WTC11 (cell line): ENCODE results near the gene GPR162. TPM values are rescaled to one million over a fixed set of nuclear protein-coding genes. Genes with fewer than 3 reads are reported as not detected.

Experiments used
- ATAC-seq: fragments of 200-7000 bp; cut with Tn5 transposase; 2 replicates; pipeline ENCODE4 v1.10.0; 2021; ENCODE audit warnings: mild to moderate bottlenecking, moderate library complexity
- CTCF ChIA-PET: fragments of 300-600 bp; sonication (Branson Sonifier 250); formaldehyde crosslinking; loops from one replicate; lab custom pipeline; 2021; ENCODE audit warnings: antibody characterized with exemption; lab: Charles Lee
- POLR2A ChIA-PET: fragments of 350-600 bp; sonication (Branson Sonifier 250); formaldehyde crosslinking; loops from one replicate; lab custom pipeline; 2021; ENCODE audit warnings: antibody characterized with exemption; lab: Charles Lee
- DNase-seq: peaks from one replicate; pipeline ENCODE4 v3.0.0; 2021; ENCODE audit warnings: low spot score
- H3K27ac Mint-ChIP-seq: 2 replicates; pipeline ENCODE4 v1.8.0; 2021; ENCODE audit warnings: mixed read lengths
- H3K27me3 Mint-ChIP-seq: 2 replicates; pipeline ENCODE4 v1.8.0; 2021; ENCODE audit warnings: low read depth, mild to moderate bottlenecking, moderate library complexity, mixed read lengths
- H3K36me3 Mint-ChIP-seq: 2 replicates; pipeline ENCODE4 v1.8.0; 2021; ENCODE audit warnings: mixed read lengths
- H3K4me1 Mint-ChIP-seq: 2 replicates; pipeline ENCODE4 v1.8.0; 2022; ENCODE audit warnings: mixed read lengths
- H3K4me3 Mint-ChIP-seq: 2 replicates; pipeline ENCODE4 v1.8.0; 2021; ENCODE audit warnings: mild to moderate bottlenecking, moderate library complexity, mixed read lengths
- H3K9me3 Mint-ChIP-seq: 2 replicates; pipeline ENCODE4 v1.8.0; 2021; ENCODE audit warnings: mixed read lengths
- AFF4 ChIP-seq: sonication (generic); formaldehyde crosslinking; IDR thresholded peaks from 2 replicates; pipeline ENCODE4 v1.8.1; 2023; ENCODE audit warnings: mild to moderate bottlenecking, missing genetic modification reagents, borderline replicate concordance
- ATF6 ChIP-seq: sonication (generic); formaldehyde crosslinking; IDR thresholded peaks from 2 replicates; pipeline ENCODE4 v1.8.1; 2023; ENCODE audit warnings: mild to moderate bottlenecking, missing genetic modification reagents
- CTCF ChIP-seq: fragments of 200-600 bp; IDR thresholded peaks from 2 replicates; pipeline ENCODE4 v1.8.0; 2022; ENCODE audit warnings: antibody characterized with exemption
- GTF2I ChIP-seq: fragments of 250-450 bp; sonication (Bioruptor Pico); conservative IDR thresholded peaks from 2 replicates; pipeline ENCODE4 v1.4.0; 2021; ENCODE audit warnings: mild to moderate bottlenecking
- NR3C1 ChIP-seq: sonication (generic); formaldehyde crosslinking; conservative IDR thresholded peaks from 2 replicates; pipeline ENCODE4 v1.8.1; 2023; ENCODE audit warnings: low read depth, mild to moderate bottlenecking, missing genetic modification reagents
- OVOL2 ChIP-seq: fragments of 250-450 bp; sonication (Bioruptor Pico); IDR thresholded peaks from 2 replicates; pipeline ENCODE4 v1.9.0; 2021; ENCODE audit warnings: mild to moderate bottlenecking, borderline replicate concordance
- RELA ChIP-seq: sonication (generic); formaldehyde crosslinking; IDR thresholded peaks from 2 replicates; pipeline ENCODE4 v1.8.1; 2022; ENCODE audit warnings: missing genetic modification reagents, mild to moderate bottlenecking, borderline replicate concordance
- SMAD4 ChIP-seq: sonication (generic); formaldehyde crosslinking; IDR thresholded peaks from 2 replicates; pipeline ENCODE4 v1.8.0; 2022; ENCODE audit warnings: mild to moderate bottlenecking, missing genetic modification reagents
- ZNF121 ChIP-seq: sonication (generic); formaldehyde crosslinking; IDR thresholded peaks from 2 replicates; pipeline ENCODE4 v1.8.0; 2023; ENCODE audit warnings: missing genetic modification reagents
- ZNF232 ChIP-seq: sonication (generic); formaldehyde crosslinking; IDR thresholded peaks from 2 replicates; pipeline ENCODE4 v1.8.0; 2022; ENCODE audit warnings: mild to moderate bottlenecking, missing genetic modification reagents
- ZNF263 ChIP-seq: sonication (generic); formaldehyde crosslinking; IDR thresholded peaks from 2 replicates; pipeline ENCODE4 v1.8.1; 2022; ENCODE audit warnings: low read depth, mild to moderate bottlenecking, moderate library complexity, missing genetic modification reagents
- ZNF317 ChIP-seq: sonication (generic); formaldehyde crosslinking; IDR thresholded peaks from 2 replicates; pipeline ENCODE4 v1.8.1; 2023; ENCODE audit warnings: low read depth, mild to moderate bottlenecking, moderate library complexity, missing genetic modification reagents, borderline replicate concordance
- ZNF425 ChIP-seq: fragments of 250-450 bp; sonication (Bioruptor Pico); conservative IDR thresholded peaks from 2 replicates; pipeline ENCODE4 v1.9.0; 2021; ENCODE audit warnings: mild to moderate bottlenecking
- total RNA-seq: library from RNA; stranded (reverse); gene quantifications from 3 replicates; pipeline ENCODE4 v1.2.3, GENCODE V29; 2021
- TF ChIP-seq, protein P1 (sequence below): fragments of 250-450 bp; sonication (Bioruptor Pico); IDR thresholded peaks from 2 replicates; pipeline ENCODE4 v1.9.0; 2021; ENCODE audit warnings: moderate library complexity, mild to moderate bottlenecking, inconsistent platforms, borderline replicate concordance
- TF ChIP-seq, protein P2 (sequence below): sonication (generic); formaldehyde crosslinking; IDR thresholded peaks from 2 replicates; pipeline ENCODE4 v1.8.1; 2023; ENCODE audit warnings: mild to moderate bottlenecking, missing genetic modification reagents, moderate library complexity
- TF ChIP-seq, protein P3 (sequence below): sonication (generic); formaldehyde crosslinking; conservative IDR thresholded peaks from 2 replicates; pipeline ENCODE4 v1.8.1; 2023; ENCODE audit warnings: mild to moderate bottlenecking, low read depth, missing genetic modification reagents, moderate library complexity

Gene GPR162
- total RNA-seq, 1 experiment from 2014 or later, result 7.3 TPM

- DNase-seq (no peak), ATAC-seq (no peak)
- Mint-ChIP-seq H3K4me3 (peak overlapping the region; percentile 78), H3K9me3 (no peaks in the 10 kb centered on the region), H3K36me3 (peaks cover 5% of the 10 kb centered on the region; the same call in 1 of the 2 replicates), H3K27ac (no peak overlapping the region), H3K27me3 (peaks cover 61% of the 10 kb centered on the region), H3K4me1 (peaks cover 78% of the 10 kb centered on the region)
- TF ChIP-seq OVOL2 (CRISPR knock-in tag) (no peak), ZNF263 (peak; percentile 68)
- CTCF ChIA-PET, result interaction anchor here (0.6 to 6.4 kb wide), 10 partner anchors 12 to 202 kb away, joined by 3 to 112 read pairs (median 8); partner anchors contain the start of genes MLF2, PTMS and SPSB2
- POLR2A ChIA-PET, result interaction anchor here (0.7 to 2.6 kb wide), 5 partner anchors 54 to 98 kb away, joined by 3 to 14 read pairs (median 8); partner anchors contain the start of genes COPS7A and PTMS
Observed at GRCh38 chr12:6822426-6823135, 960 bp downstream of the GPR162 start.

DNA sequence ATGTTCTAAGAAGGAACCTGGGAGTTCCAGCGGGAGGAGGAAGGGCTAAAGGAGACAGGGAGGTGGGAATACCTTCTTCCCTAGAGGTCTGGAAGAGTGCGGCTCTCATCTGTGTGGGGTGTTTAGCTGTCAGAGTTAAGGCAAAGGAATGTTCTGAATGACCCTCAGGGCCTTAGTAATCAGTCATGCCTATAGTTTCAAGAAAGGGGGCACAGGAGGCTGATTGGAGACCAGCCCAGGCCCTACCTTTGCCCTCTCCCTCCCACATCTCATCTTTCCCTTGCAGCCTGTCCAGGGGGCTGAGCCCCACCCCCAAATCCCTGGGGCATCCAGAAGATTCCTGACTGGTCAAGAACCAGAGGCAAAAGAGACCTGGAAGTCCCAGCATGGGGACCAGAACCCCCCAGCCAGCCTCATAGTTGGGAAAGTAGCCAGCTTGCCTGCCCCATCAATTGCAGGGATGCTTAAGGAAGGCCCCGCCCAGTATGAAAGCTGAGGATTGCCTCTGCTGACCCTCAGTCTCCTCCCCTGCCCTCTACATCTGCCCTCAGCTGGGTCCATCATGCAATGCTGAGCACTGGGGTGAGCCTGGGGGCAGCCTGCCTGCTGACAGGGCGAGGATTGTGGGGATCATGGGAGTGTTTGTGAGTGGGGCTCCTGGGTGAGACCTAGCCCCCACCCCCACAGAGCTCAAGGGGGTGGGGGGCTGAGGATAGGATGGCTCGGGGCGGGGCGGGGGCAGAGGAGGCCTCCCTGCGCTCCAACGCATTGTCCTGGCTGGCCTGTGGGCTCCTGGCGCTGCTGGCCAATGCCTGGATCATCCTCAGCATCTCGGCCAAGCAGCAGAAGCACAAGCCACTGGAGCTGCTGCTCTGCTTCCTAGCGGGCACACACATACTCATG, 1.8 kb downstream of the GPR162 start:
- Mint-ChIP-seq H3K4me1 (peaks cover 74% of the 10 kb centered on the region), H3K27ac (no peak overlapping the region), H3K4me3 (peak overlapping the region; percentile 78), H3K36me3 (peaks cover 5% of the 10 kb centered on the region; the same call in 1 of the 2 replicates), H3K9me3 (no peaks in the 10 kb centered on the region), H3K27me3 (peaks cover 58% of the 10 kb centered on the region)
- no peak for ATAC-seq
- DNase-seq, result no peak
- ChIA-PET POLR2A (interaction anchor here (0.6 to 1.6 kb wide), 3 partner anchors 34 to 70 kb away, joined by 3 to 9 read pairs (median 3); partner anchors contain the start of genes CD4, MLF2 and PTMS), CTCF (interaction anchor here (0.6 to 6.4 kb wide), 7 partner anchors 11 to 203 kb away, joined by 3 to 112 read pairs (median 5); partner anchors contain the start of genes MLF2 and SPSB2)
- no peak for TF ChIP-seq GTF2I (CRISPR knock-in tag)
- TF ChIP-seq AFF4, result no peak
- TF ChIP-seq NR3C1 (CRISPR knock-in tag), result no peak
- TF ChIP-seq, protein P1, sequence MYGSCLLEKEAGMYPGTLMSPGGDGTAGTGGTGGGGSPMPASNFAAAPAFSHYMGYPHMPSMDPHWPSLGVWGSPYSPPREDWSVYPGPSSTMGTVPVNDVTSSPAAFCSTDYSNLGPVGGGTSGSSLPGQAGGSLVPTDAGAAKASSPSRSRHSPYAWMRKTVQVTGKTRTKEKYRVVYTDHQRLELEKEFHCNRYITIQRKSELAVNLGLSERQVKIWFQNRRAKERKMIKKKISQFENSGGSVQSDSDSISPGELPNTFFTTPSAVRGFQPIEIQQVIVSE (CRISPR knock-in tag), result no peak
- TF ChIP-seq ZNF121 (CRISPR knock-in tag), result no peak
- no peak for TF ChIP-seq CTCF
- no peak for TF ChIP-seq ZNF232 (CRISPR knock-in tag)
- TF ChIP-seq OVOL2 (CRISPR knock-in tag), result no peak
- TF ChIP-seq RELA (CRISPR knock-in tag), result no peak
- TF ChIP-seq ATF6, result no peak
- no peak for TF ChIP-seq ZNF317
- TF ChIP-seq, protein P2, sequence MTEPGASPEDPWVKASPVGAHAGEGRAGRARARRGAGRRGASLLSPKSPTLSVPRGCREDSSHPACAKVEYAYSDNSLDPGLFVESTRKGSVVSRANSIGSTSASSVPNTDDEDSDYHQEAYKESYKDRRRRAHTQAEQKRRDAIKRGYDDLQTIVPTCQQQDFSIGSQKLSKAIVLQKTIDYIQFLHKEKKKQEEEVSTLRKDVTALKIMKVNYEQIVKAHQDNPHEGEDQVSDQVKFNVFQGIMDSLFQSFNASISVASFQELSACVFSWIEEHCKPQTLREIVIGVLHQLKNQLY (CRISPR knock-in tag), result no peak
- no peak for TF ChIP-seq ZNF425 (CRISPR knock-in tag)
- TF ChIP-seq, protein P3, sequence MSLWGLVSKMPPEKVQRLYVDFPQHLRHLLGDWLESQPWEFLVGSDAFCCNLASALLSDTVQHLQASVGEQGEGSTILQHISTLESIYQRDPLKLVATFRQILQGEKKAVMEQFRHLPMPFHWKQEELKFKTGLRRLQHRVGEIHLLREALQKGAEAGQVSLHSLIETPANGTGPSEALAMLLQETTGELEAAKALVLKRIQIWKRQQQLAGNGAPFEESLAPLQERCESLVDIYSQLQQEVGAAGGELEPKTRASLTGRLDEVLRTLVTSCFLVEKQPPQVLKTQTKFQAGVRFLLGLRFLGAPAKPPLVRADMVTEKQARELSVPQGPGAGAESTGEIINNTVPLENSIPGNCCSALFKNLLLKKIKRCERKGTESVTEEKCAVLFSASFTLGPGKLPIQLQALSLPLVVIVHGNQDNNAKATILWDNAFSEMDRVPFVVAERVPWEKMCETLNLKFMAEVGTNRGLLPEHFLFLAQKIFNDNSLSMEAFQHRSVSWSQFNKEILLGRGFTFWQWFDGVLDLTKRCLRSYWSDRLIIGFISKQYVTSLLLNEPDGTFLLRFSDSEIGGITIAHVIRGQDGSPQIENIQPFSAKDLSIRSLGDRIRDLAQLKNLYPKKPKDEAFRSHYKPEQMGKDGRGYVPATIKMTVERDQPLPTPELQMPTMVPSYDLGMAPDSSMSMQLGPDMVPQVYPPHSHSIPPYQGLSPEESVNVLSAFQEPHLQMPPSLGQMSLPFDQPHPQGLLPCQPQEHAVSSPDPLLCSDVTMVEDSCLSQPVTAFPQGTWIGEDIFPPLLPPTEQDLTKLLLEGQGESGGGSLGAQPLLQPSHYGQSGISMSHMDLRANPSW (CRISPR knock-in tag), result no peak
- TF ChIP-seq SMAD4 (CRISPR knock-in tag), result no peak
